ENCODE measurements around the gene NAALADL2.

GRCh38 chr3:175447521-175447920, 588.4 kb downstream of the NAALADL2 start:
- no peak for TF ChIP-seq EZH2 (IDR thresholded peaks at IDR 0.05; ENCODE audit: borderline replicate concordance, low read depth, low read length, severe bottlenecking)
- no peak for TF ChIP-seq CTCF (IDR thresholded peaks at IDR 0.05; ENCODE audit: extremely low read depth in 1 of 2, insufficient read depth in 1 of 2, low read depth in 1 of 2, low read length in 2 of 2)
- no peak for TF ChIP-seq POLR2A (IDR thresholded peaks at IDR 0.05; ENCODE audit: low read depth, low read length)
- TF ChIP-seq JUN (IDR thresholded peaks at IDR 0.05; ENCODE audit: borderline replicate concordance, insufficient read depth, insufficient read length, low read depth) = no peak
- no peak for TF ChIP-seq MAX (IDR thresholded peaks at IDR 0.05; ENCODE audit: insufficient read depth, insufficient read length)
- TF ChIP-seq FOS (IDR thresholded peaks at IDR 0.05; ENCODE audit: borderline replicate concordance, insufficient read depth, low read length) = no peak
- TF ChIP-seq POLR2AphosphoS5 (IDR thresholded peaks at IDR 0.05; ENCODE audit: insufficient read depth, low read depth, low read length) = no peak

Data from endothelial cell of umbilical vein (primary cell).